OCI-LY7 (cell line): ENCODE results near the gene DVL1. TPM values are rescaled to one million over a fixed set of nuclear protein-coding genes. Genes with fewer than 3 reads are reported as not detected.

ENCODE experiments used
- BruUV-seq: library from RNA; stranded (reverse); fragments of 400-500 nt; replicated peaks from 2 replicates; lab custom pipeline; 2021; lab: Mats Ljungman, UMichigan
- CTCF ChIA-PET: fragments of 300-600 bp; sonication (Branson Sonifier 250); formaldehyde crosslinking; loops from one replicate; lab custom pipeline; 2022; ENCODE audit warnings: antibody characterized with exemption; ENCODE audit not compliant: unreplicated experiment; lab: Charles Lee
- POLR2A ChIA-PET: fragments of 300-600 bp; sonication (Branson Sonifier 250); formaldehyde crosslinking; loops from one replicate; lab custom pipeline; 2022; ENCODE audit warnings: antibody characterized with exemption; lab: Charles Lee
- DNase-seq: peaks from one replicate; pipeline ENCODE4 v3.0.0-alpha.2; 2015; ENCODE audit warnings: low spot score
- H2AFZ ChIP-seq: fragments of 200-600 bp; sonication (generic), shearing (Covaris generic); 2 replicates; pipeline ENCODE4 v1.6.1; 2014; ENCODE audit warnings: mild to moderate bottlenecking, antibody characterized with exemption, low read length, moderate library complexity
- H3K27ac ChIP-seq: fragments of 200-600 bp; sonication (generic); 2 replicates; pipeline ENCODE4 v1.5.1; 2014; ENCODE audit warnings: mixed run types, low read depth, mild to moderate bottlenecking, moderate library complexity, low read length, inconsistent platforms; ENCODE audit not compliant: poor library complexity, severe bottlenecking
- H3K36me3 ChIP-seq: fragments of 200-600 bp; sonication (generic); 2 replicates; pipeline ENCODE4 v1.6.1; 2014; ENCODE audit warnings: mild to moderate bottlenecking, antibody characterized with exemption, low read length, moderate library complexity, mixed read lengths; ENCODE audit not compliant: insufficient read depth
- H3K4me1 ChIP-seq: fragments of 200-600 bp; sonication (generic); 2 replicates; pipeline ENCODE4 v1.5.1; 2014; ENCODE audit warnings: mild to moderate bottlenecking, low read length; ENCODE audit not compliant: insufficient read depth, poor library complexity, severe bottlenecking
- H3K4me2 ChIP-seq: fragments of 200-600 bp; sonication (generic); 2 replicates; pipeline ENCODE4 v1.6.1; 2014; ENCODE audit warnings: mild to moderate bottlenecking, low read length
- H3K4me3 ChIP-seq: fragments of 200-600 bp; sonication (generic); 2 replicates; pipeline ENCODE4 v1.5.1; 2014; ENCODE audit warnings: mild to moderate bottlenecking, low read depth, low read length; ENCODE audit not compliant: poor library complexity, severe bottlenecking
- H3K79me2 ChIP-seq: fragments of 200-600 bp; sonication (generic); 2 replicates; pipeline ENCODE4 v1.6.1; 2016; ENCODE audit warnings: low read depth, mild to moderate bottlenecking, low read length, moderate library complexity, mixed read lengths; ENCODE audit not compliant: insufficient read depth
- H3K9me2 ChIP-seq: fragments of 200-600 bp; sonication (generic); 2 replicates; pipeline ENCODE4 v1.6.1; 2016; ENCODE audit warnings: mild to moderate bottlenecking, low read length, mixed read lengths; ENCODE audit not compliant: insufficient read depth
- H3K9me3 ChIP-seq: fragments of 200-600 bp; sonication (generic); 2 replicates; pipeline ENCODE4 v1.6.1; 2014; ENCODE audit warnings: mild to moderate bottlenecking, mixed run types, low read length, mixed read lengths
- H4K20me1 ChIP-seq: fragments of 200-600 bp; sonication (generic); 2 replicates; pipeline ENCODE4 v1.6.1; 2014; ENCODE audit warnings: mild to moderate bottlenecking, antibody characterized with exemption, low read length, moderate library complexity, mixed read lengths; ENCODE audit not compliant: insufficient read depth
- CTCF ChIP-seq: fragments of 200-600 bp; sonication (generic); conservative IDR thresholded peaks from 2 replicates; pipeline ENCODE4 v1.5.1; 2014; ENCODE audit warnings: mild to moderate bottlenecking, antibody characterized with exemption, low read length, moderate library complexity, mixed read lengths
- EZH2phosphoT487 ChIP-seq: fragments of 200-600 bp; sonication (generic); IDR thresholded peaks from 2 replicates; pipeline ENCODE4 v1.6.1; 2018; ENCODE audit warnings: low read depth, borderline replicate concordance, mild to moderate bottlenecking, mixed run types, antibody characterized with exemption, low read length, moderate library complexity, mixed read lengths
- intact Hi-C: fragments of 100-400 bp; cut with micrococcal nuclease; formaldehyde crosslinking; loops from one replicate; pipeline ENCODE4 v1.10.0; 2022; ENCODE audit not compliant: unreplicated experiment
- total RNA-seq, 2 experiments: library from RNA; depleted of rRNA in 1 of 2; stranded (reverse); fragments of >200 nt in 1 of 2; shearing (Covaris generic) in 1 of 2; gene quantifications; 2 replicates each; pipeline ENCODE4 v1.2.3, GENCODE V29; 2014 to 2022

DVL1 gene
- total RNA-seq, 2 experiments from 2014 or later, result 27.8 to 47.1 TPM

GRCh38 chr1:1296070-1297061 lies 52.9 kb downstream of the DVL1 start:
- DNase-seq, result no peak
- Histone ChIP-seq H4K20me1 (no peaks in the 10 kb centered on the region), H3K36me3 (no peaks in the 10 kb centered on the region), H3K4me1 (no peaks in the 10 kb centered on the region), H3K4me3 (no peak overlapping the region), H3K9me2 (no peaks in the 10 kb centered on the region), H2AFZ (no peak overlapping the region), H3K9me3 (no peaks in the 10 kb centered on the region), H3K79me2 (no peaks in the 10 kb centered on the region), H3K27ac (no peak overlapping the region), H3K4me2 (no peak overlapping the region)
- BruUV-seq, result no TSS peak
- CTCF ChIA-PET, result no interaction called here
- intact Hi-C loops, result no loop called here
- POLR2A ChIA-PET, result no interaction called here
- TF ChIP-seq EZH2phosphoT487, result no peak

- H3K4me3 ChIP-seq, result no peak overlapping the region
- no peak overlapping the region for H3K4me2 ChIP-seq
- H2AFZ ChIP-seq, result no peak overlapping the region
- no peaks in the 10 kb centered on the region for H3K9me2 ChIP-seq
- intact Hi-C loops, result no loop called here
- ChIA-PET POLR2A (no interaction called here), CTCF (no interaction called here)
- no peaks in the 10 kb centered on the region for H3K4me1 ChIP-seq
- H3K36me3 ChIP-seq, result no peaks in the 10 kb centered on the region
- no TSS peak for BruUV-seq
- no peak for TF ChIP-seq EZH2phosphoT487
- no peak for TF ChIP-seq CTCF
- DNase-seq, result no peak
- no peaks in the 10 kb centered on the region for H3K79me2 ChIP-seq
- no peaks in the 10 kb centered on the region for H4K20me1 ChIP-seq
- no peak overlapping the region for H3K27ac ChIP-seq
- no peaks in the 10 kb centered on the region for H3K9me3 ChIP-seq
These were observed 53.9 kb downstream of the DVL1 start for GRCh38 chr1:1295154-1295923.

GRCh38 chr1:1294250-1294890 lies 54.8 kb downstream of the DVL1 start:
- Histone ChIP-seq H4K20me1 (no peaks in the 10 kb centered on the region), H2AFZ (no peak overlapping the region), H3K4me1 (no peaks in the 10 kb centered on the region), H3K9me2 (no peaks in the 10 kb centered on the region), H3K4me2 (no peak overlapping the region), H3K4me3 (no peak overlapping the region), H3K36me3 (no peaks in the 10 kb centered on the region), H3K79me2 (no peaks in the 10 kb centered on the region), H3K27ac (no peak overlapping the region), H3K9me3 (no peaks in the 10 kb centered on the region)
- no TSS peak for BruUV-seq
- DNase-seq, result no peak
- intact Hi-C loops, result no loop called here
- POLR2A ChIA-PET, result no interaction called here
- CTCF ChIA-PET, result no interaction called here
- TF ChIP-seq EZH2phosphoT487 (no peak), CTCF (no peak)
